GM19438 (cell line): ENCODE results near the gene TBL2.
"Not testable (repeated sequence)": the region's sequence is repeated elsewhere in the genome, so short reads cannot be mapped to it uniquely, and the experiment has no call there.

Experiments used
- ATAC-seq: cut with Tn5 transposase; IDR thresholded peaks from one replicate; pipeline ENCODE4 v1.9.1; 2021; ENCODE audit warnings: low read depth; ENCODE audit not compliant: unreplicated experiment

Gene TBL2

DNA sequence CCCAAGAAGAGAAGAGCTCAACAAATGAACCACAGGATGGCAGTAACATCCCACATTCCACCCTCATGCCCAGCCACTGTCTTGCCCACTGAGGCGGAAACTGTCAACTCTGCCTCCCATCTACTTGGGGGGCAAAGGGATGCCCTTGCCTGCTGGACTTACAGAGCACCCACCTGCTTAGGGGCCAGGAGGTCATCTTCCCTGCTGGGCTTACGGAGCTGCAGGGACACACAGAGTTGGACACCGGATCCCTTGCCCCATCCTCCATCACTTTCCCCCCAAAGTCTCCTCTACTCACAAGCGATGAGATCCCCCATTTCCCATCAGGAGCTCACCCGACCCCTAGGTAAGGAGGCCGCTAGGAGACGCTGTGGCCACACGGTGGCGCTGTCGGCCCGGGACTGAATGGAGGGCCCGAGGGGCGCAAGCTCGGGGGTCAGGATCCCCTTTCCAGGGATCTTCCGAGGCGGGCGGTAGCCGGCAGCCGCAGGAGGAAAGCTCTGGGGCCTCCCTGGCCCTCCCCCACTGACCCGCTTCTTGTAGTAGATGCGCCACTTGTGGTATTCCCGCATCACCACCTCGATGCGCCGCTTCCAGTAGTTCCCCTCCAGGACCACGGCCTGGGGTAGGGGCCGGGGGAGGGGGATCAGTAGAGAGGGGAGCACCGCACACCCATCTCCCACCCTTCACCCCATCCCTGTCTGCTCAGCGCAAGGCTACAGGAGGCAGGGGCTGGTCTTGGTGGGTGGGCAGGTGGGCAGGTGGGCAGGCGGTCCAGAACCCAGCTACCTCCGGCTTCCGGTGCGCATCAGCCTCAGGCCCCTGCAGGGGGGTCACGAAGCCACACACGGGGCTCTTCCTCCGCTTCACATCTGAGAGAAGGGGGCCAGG is 28.7 kb upstream of the TBL2 start:
- ATAC-seq, result no peak

DNA sequence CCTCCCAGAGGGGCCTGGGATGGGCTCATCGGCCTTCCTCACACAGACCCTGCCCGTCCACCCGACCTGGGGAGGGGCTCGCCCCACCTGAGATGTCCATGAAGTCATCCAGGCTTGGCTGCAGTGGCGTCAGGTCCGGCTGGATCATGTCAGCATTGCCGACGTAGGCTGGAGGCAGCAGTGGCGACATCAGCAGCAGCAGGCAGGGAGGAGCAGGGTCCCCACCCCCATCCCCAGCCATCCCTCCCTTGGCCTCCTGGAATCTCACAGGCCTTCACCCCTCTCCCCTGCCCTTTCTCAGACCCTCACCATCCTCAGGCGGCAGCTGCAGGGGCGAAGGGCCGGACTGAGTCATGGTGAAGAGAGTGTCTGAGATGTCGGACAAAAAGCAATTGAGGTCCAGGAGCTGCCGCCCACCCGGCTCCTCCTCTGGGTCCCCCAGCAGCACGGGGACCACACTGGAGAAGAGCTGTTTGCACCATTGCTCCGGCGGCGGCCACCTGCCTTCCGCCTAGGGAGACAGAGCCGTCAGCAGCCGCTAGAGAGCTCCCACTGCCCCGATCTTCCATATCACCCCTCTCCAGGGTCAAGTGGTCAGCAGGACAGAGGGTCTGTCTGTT is 27.3 kb upstream of the TBL2 start:
- ATAC-seq, result no peak

- no peak for ATAC-seq
These were observed 24.6 kb upstream of the TBL2 start for GRCh38 chr7:73602721-73603651.

DNA sequence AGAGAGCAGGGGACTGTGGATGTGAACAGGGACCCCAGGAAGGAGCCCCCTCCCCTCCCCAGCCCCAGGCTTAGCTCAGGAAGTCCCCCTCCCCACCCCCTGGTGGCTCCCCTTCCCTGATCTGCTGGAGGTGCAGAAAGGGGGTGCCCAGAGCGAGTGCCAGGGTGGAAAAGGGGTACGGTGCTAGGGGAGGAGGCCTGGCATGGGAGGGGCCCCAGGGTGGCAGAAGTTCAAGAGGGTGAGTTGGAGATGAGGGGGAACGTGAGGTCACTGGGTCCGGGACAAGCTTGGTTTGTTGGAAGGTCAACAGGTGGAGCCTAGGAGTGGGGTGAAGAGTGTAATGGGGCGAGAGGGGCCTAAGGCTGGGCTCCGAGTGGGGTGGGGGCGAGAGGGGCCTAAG is 21.5 kb upstream of the TBL2 start:
- no peak for ATAC-seq

GRCh38 chr7:73599151-73599882 is 20.9 kb upstream of the TBL2 start:
- no peak for ATAC-seq

DNA sequence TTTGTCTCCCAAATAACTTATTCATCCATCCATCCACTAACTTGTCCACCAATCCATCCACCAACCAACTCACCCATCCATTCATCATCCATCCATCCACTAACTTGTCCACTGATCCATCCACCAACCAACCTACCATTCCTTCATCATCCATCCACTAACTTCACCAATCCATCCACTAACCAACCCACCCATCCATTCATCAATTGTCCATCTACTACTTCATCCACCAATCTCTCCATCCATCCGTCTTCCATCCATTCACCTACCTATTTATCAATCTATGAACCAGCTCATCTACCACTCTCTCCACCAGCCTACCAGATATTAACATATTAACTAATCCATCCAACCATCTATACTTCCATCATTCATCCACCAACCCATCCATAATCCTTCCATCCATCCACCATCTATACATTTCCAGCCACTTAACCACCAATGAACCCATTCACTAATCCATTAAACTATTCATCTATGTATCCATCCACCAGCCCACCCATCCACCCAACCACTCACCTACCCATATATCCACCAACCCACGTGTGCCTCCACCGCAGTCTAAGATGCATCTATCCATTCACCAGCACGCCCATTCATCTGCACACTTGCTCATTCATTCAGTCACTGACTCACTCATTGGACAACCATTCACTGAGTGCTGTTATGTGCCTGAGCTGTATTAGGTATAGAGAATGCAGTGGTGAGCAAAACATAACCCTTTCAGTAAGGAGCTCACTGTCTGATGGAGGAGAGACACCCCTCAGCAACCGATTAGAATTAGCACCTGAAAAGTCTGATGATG is 19.8 kb upstream of the TBL2 start:
- no peak for ATAC-seq

- no peak for ATAC-seq
These were observed 18.0 kb upstream of the TBL2 start for GRCh38 chr7:73596191-73597065.

GRCh38 chr7:73595358-73595757 is 17.0 kb upstream of the TBL2 start:
- ATAC-seq, result no peak

DNA sequence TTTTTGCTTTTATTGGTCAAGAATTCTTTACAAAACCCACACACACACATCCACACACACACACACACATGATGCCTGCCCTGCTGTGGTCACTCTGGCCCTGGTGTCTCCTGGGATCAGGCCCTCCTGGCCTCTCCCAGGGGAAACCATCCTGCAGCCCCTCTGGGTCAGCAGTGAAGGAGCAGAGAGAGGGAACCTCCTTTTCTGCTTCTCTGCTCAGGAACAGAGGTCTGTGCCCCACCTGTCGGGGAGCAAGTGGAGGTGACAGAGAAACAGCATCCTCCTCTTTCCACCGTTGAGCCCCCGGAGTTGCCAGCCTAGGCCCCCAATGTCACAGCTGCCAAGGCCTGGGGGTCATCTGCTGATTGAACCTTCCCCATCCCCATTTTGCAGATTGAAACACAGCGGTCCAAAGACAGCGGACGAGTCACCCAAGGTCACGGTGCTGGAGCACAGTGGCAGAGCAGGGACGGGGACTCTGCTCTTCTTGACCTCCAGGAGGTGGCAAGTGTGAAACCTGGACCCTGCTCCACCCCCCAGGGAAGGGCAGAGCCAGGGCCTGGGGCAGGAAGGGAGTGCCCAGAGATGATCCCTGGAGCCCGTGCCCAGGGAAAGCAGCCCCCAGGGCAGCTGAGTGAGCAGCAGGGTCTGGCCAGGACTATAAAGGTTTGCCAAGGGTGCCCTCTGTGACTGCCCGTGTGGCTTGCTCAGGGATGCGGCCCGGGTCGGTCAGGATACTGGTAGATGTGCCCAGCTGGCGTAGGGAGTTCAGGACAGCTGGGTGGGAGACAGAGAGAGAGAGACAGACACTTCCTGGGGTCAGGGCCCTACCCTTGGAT is 15.0 kb upstream of the TBL2 start:
- ATAC-seq, result no peak

- ATAC-seq, result no peak
These were observed 8.5 kb upstream of the TBL2 start for GRCh38 chr7:73586911-73587310.

- no peak for ATAC-seq
These were observed 6.8 kb upstream of the TBL2 start for GRCh38 chr7:73585196-73585595.

DNA sequence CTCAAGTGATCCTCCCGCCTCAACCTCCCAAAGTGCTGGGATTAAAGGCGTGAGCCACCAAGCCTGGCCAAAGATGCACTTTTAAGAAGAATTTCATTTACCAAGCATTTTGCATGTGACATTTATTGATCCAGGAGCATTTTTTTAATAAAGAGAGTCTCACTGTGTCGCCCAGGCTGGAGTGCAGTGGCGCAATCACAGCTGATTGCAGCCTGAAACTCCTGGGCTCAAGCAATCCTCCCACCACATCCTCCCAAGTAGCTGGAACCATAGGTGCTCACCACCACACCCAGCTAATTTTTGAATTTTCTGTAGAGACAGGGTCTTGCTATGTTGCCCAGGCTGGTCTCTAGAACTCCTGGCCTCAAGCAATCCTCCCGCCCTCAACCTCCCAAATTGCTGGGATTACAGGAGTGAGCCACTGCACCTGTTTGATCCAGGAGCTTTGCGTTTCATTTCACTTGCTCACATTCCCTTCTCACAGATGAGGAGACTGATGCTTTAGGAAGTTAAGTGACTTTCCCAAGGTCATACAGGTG is 4.4 kb upstream of the TBL2 start:
- no peak for ATAC-seq

- not testable (repeated sequence) for ATAC-seq
These were observed 2.6 kb upstream of the TBL2 start for GRCh38 chr7:73581006-73581405.

DNA sequence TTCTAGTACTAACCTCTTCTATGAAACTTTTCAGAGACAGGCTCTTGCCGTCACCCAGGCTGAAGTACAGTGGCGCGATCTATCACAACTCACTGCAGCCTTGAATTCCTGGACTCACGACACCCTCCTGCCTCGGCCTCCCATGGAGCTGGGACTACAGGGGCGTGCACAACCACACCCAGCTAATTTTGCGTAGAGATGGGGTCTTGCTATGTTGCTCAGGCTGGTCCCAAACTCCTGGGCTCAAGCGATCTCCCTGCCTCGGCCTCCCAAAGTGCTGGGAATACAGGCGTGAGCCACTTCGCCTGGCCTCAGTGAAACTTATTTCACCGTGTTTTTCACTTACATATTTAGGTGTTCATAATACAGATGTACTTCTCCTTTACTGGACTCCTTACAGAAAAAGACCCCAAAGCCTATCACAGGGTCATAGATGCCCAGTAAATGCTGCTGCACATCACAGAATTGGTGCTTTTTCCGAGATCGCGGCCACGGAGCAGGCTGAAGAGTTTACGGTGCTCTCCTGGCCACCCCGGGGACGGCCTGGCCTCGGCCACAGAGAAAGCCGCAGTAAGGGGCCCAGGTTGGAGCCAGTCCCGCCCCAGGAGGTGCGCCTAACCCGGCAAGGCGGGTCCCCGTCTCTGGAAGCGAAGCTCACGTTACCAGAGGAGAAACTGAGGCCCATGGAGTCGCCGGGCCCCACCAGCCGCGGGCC is 595 bp downstream of the TBL2 start:
- ATAC-seq, result peak; percentile 20

- no peak for ATAC-seq
These were observed 4.6 kb downstream of the TBL2 start for GRCh38 chr7:73573791-73574190.

DNA sequence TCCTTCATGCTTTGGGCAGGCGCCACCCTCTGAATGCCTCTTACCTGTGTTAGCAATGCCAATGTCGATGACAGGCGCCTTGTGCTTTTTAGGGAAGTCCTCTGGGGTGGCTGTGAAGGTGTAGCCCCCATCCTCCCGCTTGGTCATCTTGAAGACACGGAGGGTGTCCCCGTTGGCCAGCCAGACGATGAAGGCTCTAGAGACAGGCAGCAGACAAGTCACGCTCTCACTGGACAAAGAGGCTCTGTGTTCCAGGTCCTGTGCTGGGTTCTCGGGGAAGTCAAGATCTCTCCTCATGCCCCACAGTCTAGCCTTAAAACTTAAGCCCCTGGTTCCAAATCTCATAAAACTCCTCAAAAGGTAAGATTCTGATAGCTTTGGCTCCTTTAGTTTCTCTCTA is 5.1 kb downstream of the TBL2 start:
- no peak for ATAC-seq

DNA sequence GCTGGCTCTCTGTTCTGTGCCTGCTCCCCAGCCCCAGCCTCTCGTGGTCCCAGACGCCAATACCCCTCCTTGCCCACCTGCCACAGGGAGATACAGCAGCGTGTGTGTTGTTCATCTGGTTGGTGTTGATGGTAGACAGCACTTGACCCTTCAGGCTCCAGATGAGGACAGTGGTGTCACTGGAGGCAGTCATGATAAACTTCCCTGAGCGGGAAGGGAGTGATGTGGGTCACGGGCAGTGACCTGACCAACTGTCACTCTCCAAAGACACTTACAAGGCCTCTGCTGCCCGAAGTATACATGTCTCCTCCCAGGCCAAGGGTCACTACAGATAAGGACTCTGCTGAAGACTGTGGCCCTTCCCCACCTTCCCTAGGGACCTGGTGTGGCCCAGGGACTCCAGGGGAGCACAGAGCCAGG is 5.6 kb downstream of the TBL2 start:
- ATAC-seq, result no peak
